K562 (cell line): ENCODE measurements around the gene NEURL1B. TPM values are rescaled to one million over a fixed set of nuclear protein-coding genes. Genes with fewer than 3 reads are reported as not detected.

ENCODE experiments used
- ATAC-seq: fragments of 200-7000 bp; cut with Tn5 transposase; 3 replicates; pipeline ENCODE4 v1.9.1; 2020; ENCODE audit warnings: moderate library complexity
- BruUV-seq: library from RNA; stranded (reverse); fragments of 400-500 nt; replicated peaks from 2 replicates; lab custom pipeline; 2021; lab: Mats Ljungman, UMichigan
- CTCF ChIA-PET: fragments of 300-600 bp; formaldehyde crosslinking; extraction: SDS; loops from one replicate; lab custom pipeline; 2021; ENCODE audit warnings: low intra/inter-chr PET ratio; lab: Yijun Ruan, JAX
- POLR2A ChIA-PET: fragments of 300-600, 350-650 bp; sonication (Branson Sonifier 250); formaldehyde crosslinking; extraction: SDS; loops from one replicate; lab custom pipeline; 2021; ENCODE audit warnings: antibody characterized with exemption, inconsistent platforms; lab: Yijun Ruan, JAX
- DNase-seq, 4 experiments: peaks; one replicate each; pipeline versions ENCODE4 v3.0.0 to v3.0.0-alpha.2; 2011 to 2018; ENCODE audit warnings: low spot score in 3 of 4, mixed read lengths in 3 of 4; ENCODE audit errors: extremely low read depth in 1 of 4
- FAIRE-seq: peaks from 2 replicates; lab custom pipeline; 2011; peaks lifted over from hg19 to GRCh38; lab: Jason Lieb, UNC
- H2AFZ ChIP-seq: 2 replicates; pipeline ENCODE4 v1.6.0; 2011; ENCODE audit warnings: low read depth, low read length, control low read depth, inconsistent platforms
- H3K27ac ChIP-seq: fragments of 200-600 bp; 3 replicates; pipeline ENCODE4 v1.8.0; 2011; ENCODE audit warnings: low read depth, mild to moderate bottlenecking, control low read depth, inconsistent platforms, low read length, moderate library complexity, mixed read lengths; ENCODE audit errors: extremely low read depth
- H3K27me3 ChIP-seq, 2 experiments: fragments of 300-600 bp in 1 of 2; 2 replicates in 1 of 2; 3 replicates in 1 of 2; pipeline versions ENCODE4 v1.6.0 to v1.8.0; 2011; ENCODE audit warnings: inconsistent platforms in 2 of 2, low read length in 2 of 2, mild to moderate bottlenecking in 1 of 2, mixed read lengths in 1 of 2, moderate library complexity in 1 of 2; ENCODE audit not compliant: control insufficient read depth in 2 of 2, insufficient read depth in 2 of 2
- H3K36me3 ChIP-seq: fragments of 300-600 bp; 3 replicates; pipeline ENCODE4 v1.8.0; 2011; ENCODE audit warnings: mild to moderate bottlenecking, low read length, inconsistent platforms; ENCODE audit not compliant: control insufficient read depth, insufficient read depth
- H3K4me1 ChIP-seq, 2 experiments: fragments of 200-600 bp in 1 of 2; replicated peaks in 1 of 2; 2 replicates in 1 of 2; 3 replicates in 1 of 2; pipeline versions ENCODE4 v1.5.1 to v1.8.0; 2011; ENCODE audit warnings: inconsistent platforms in 2 of 2, low read length in 2 of 2, mild to moderate bottlenecking in 1 of 2, mixed read lengths in 1 of 2, moderate library complexity in 1 of 2; ENCODE audit not compliant: control insufficient read depth in 2 of 2, insufficient read depth in 2 of 2
- H3K4me2 ChIP-seq: 2 replicates; pipeline ENCODE4 v1.6.1; 2011; ENCODE audit warnings: low read length, control low read depth, inconsistent platforms, mixed read lengths; ENCODE audit not compliant: insufficient read depth
- H3K4me3 ChIP-seq: fragments of 200-600 bp; sonication (generic), shearing (Covaris generic); 2 replicates; pipeline ENCODE4 v1.5.1; 2016; ENCODE audit warnings: control low read depth, inconsistent platforms
- H3K79me2 ChIP-seq: fragments of 200-600 bp; 3 replicates; pipeline ENCODE4 v1.8.0; 2011; ENCODE audit warnings: low read length, inconsistent platforms; ENCODE audit not compliant: control insufficient read depth, insufficient read depth
- H3K9ac ChIP-seq, 2 experiments: 2 replicates each; pipeline versions ENCODE4 v1.6.0 to v1.6.1; 2011; ENCODE audit warnings: low read depth in 2 of 2, low read length in 2 of 2, control low read depth in 1 of 2, inconsistent platforms in 1 of 2, mild to moderate bottlenecking in 1 of 2, mixed read lengths in 1 of 2; ENCODE audit not compliant: insufficient read depth in 1 of 2
- H3K9me1 ChIP-seq: one replicate; pipeline ENCODE4 v1.6.0; 2011; ENCODE audit warnings: inconsistent platforms, mild to moderate bottlenecking, low read length, moderate library complexity; ENCODE audit not compliant: control insufficient read depth, insufficient read depth
- H3K9me3 ChIP-seq: replicated peaks from 2 replicates; pipeline ENCODE4 v1.5.1; 2011; ENCODE audit warnings: low read depth, low read length, inconsistent platforms; ENCODE audit not compliant: control insufficient read depth, insufficient read depth
- H4K20me1 ChIP-seq: replicated peaks from 2 replicates; pipeline ENCODE4 v1.6.1; 2011; ENCODE audit warnings: low read length, inconsistent platforms, mixed read lengths; ENCODE audit not compliant: control insufficient read depth, insufficient read depth
- C11orf30 ChIP-seq: fragments of 450-650 bp; IDR thresholded peaks from 2 replicates; pipeline ENCODE4 v1.6.1; 2016; ENCODE audit warnings: low read depth, mild to moderate bottlenecking
- CBX3 ChIP-seq, 2 experiments: IDR thresholded peaks; 1 replicate in 1 of 2; 2 replicates in 1 of 2; pipeline ENCODE4 v1.6.1; 2012; ENCODE audit warnings: inconsistent platforms in 2 of 2, low read length in 2 of 2, borderline replicate concordance in 1 of 2, control low read depth in 1 of 2
- CTCFL ChIP-seq: IDR thresholded peaks from 2 replicates; pipeline ENCODE4 v1.6.1; 2011; ENCODE audit warnings: borderline replicate concordance, low read depth, mild to moderate bottlenecking, moderate library complexity, low read length; ENCODE audit not compliant: insufficient read depth, poor library complexity, severe bottlenecking
- HLTF ChIP-seq: fragments of 450-650 bp; IDR thresholded peaks from 2 replicates; pipeline ENCODE4 v1.6.1; 2016
- IRF2 ChIP-seq: sonication (generic); formaldehyde crosslinking; IDR thresholded peaks from 2 replicates; pipeline ENCODE4 v1.8.1; 2022; ENCODE audit warnings: mild to moderate bottlenecking, missing genetic modification reagents
- MTA3 ChIP-seq: fragments of 450-650 bp; formaldehyde crosslinking; IDR thresholded peaks from 2 replicates; pipeline ENCODE4 v1.6.1; 2017; ENCODE audit warnings: mild to moderate bottlenecking, borderline replicate concordance
- NR2C2 ChIP-seq, 2 experiments: fragments of 200-800 bp in 1 of 2; sonication (Bioruptor generic) in 1 of 2; sonication (generic) in 1 of 2; formaldehyde crosslinking in 1 of 2; IDR thresholded peaks; 2 replicates each; pipeline versions ENCODE4 v1.6.1 to v1.8.0; 2016 to 2022; ENCODE audit warnings: mild to moderate bottlenecking in 1 of 2, missing compliant biosample characterization in 1 of 2, missing genetic modification characterization in 1 of 2, missing genetic modification reagents in 1 of 2
- REST ChIP-seq, 2 experiments: fragments of 450-650 bp; formaldehyde crosslinking in 1 of 2; IDR thresholded peaks; 2 replicates each; pipeline versions ENCODE4 v1.4.0 to v1.6.1; 2014 to 2020; ENCODE audit warnings: mild to moderate bottlenecking in 2 of 2, borderline replicate concordance in 1 of 2, low read depth in 1 of 2
- SAFB2 ChIP-seq: fragments of 200-400 bp; formaldehyde crosslinking; IDR thresholded peaks from 2 replicates; pipeline ENCODE4 v1.6.1; 2018; ENCODE audit warnings: borderline replicate concordance, low read length, low read depth, moderate library complexity; ENCODE audit not compliant: severe bottlenecking
- SMAD2 ChIP-seq: fragments of 150-350 bp; IDR thresholded peaks from 2 replicates; pipeline ENCODE4 v1.6.1; 2014; ENCODE audit warnings: low read depth, mild to moderate bottlenecking, low read length
- ZNF316 ChIP-seq: fragments of 450-650 bp; IDR thresholded peaks from 2 replicates; pipeline ENCODE4 v1.6.1; 2016
- ZNF436 ChIP-seq: fragments of 250-450, 450-650 bp; sonication (Bioruptor Pico); formaldehyde crosslinking; IDR thresholded peaks from 2 replicates; pipeline ENCODE4 v1.7.0; 2020; ENCODE audit warnings: mild to moderate bottlenecking
- ZNF785 ChIP-seq: fragments of 250-450 bp; sonication (Bioruptor Pico); IDR thresholded peaks from 2 replicates; pipeline ENCODE4 v1.4.0; 2020; ENCODE audit warnings: mild to moderate bottlenecking
- WGBS: fragments of 100-300 bp; shearing (Covaris generic); methylation state at CpG from one replicate; pipeline ENCODE4 v1.1.6; 2016; ENCODE audit warnings: low coverage, mixed read lengths; ENCODE audit not compliant: insufficient coverage; ENCODE audit errors: missing lambda C conversion rate; 5-methylcytosine and 5-hydroxymethylcytosine counted together
- in situ Hi-C: fragments of 300-500 bp; cut with MboI; formaldehyde crosslinking; loops from 4 replicates; pipeline ENCODE4 v1.15.0; 2018; ENCODE audit warnings: inconsistent platforms, mixed read lengths
- intact Hi-C: fragments of 100-400 bp; cut with micrococcal nuclease; formaldehyde crosslinking; loops from 2 replicates; pipeline ENCODE4 v1.14.2; 2022
- polyA plus RNA-seq, 8 experiments: library from polyadenylated mRNA; depleted of rRNA in 4 of 8; stranded (reverse) in 5 of 8; unstranded in 3 of 8; fragments of >200 nt; fragmentation: Nextera tagmentation in 2 of 8; fragmentation: Illumina TruSeq in 1 of 8; extraction: Ambion mirVana in 2 of 8; extraction: Trizol in 1 of 8; gene quantifications; 2 replicates each; pipeline versions ENCODE4 v1.2.1 to v1.2.3, GENCODE V29; 2011 to 2014; ENCODE audit warnings: inconsistent platforms in 1 of 8, missing spikeins in 1 of 8
- total RNA-seq, 7 experiments: library from RNA; depleted of rRNA in 6 of 7; stranded (reverse); fragments of >200 nt in 6 of 7; fragmentation: Illumina TruSeq in 2 of 7; extraction: Trizol in 2 of 7; gene quantifications; 2 replicates each; pipeline versions ENCODE4 v1.2.1 to v1.2.3, GENCODE V29; 2011 to 2021; ENCODE audit warnings: low replicate concordance in 1 of 7

Gene NEURL1B
- total and polyA plus RNA-seq, 9 of the 15 experiments (the other 6 are each of a cell fraction or from before 2014, with no cell fraction given) = 0.04 TPM; not detected in 8

- Histone ChIP-seq H3K4me1 (peaks cover 0 to 6% of the 10 kb centered on the region in 2 experiments; a peak in 2 of 5 replicates), H3K9me3 (no peaks in the 10 kb centered on the region), H4K20me1 (0 out of 2 replicates have a peak, but pooled peaks cover 2% of the 10 kb centered on the region), H3K9ac (0 out of 4 replicates have a peak overlapping the region, but pooled peaks of 1 of the 2 experiments have one; percentile 4), H3K4me3 (no peak overlapping the region), H3K9me1 (no peaks in the 10 kb centered on the region), H3K79me2 (no peaks in the 10 kb centered on the region), H3K27me3 (peaks cover 20 to 44% of the 10 kb centered on the region in 2 experiments; a peak in 4 of 5 replicates), H3K36me3 (no peaks in the 10 kb centered on the region), H3K27ac (no peak overlapping the region), H2AFZ (no peak overlapping the region), H3K4me2 (no peak overlapping the region)
- intact Hi-C loops = no loop called here
- FAIRE-seq = no peak
- DNase-seq = no peak
- ChIA-PET POLR2A (interaction anchor here (0.6 to 1.5 kb wide), 2 partner anchors 42 to 44 kb away, joined by 4 read pairs; no protein-coding TSS in a partner anchor), CTCF (no interaction called here)
- 28% methylated on average over 5 of the region's 7 CpGs for WGBS
- ATAC-seq = no peak
- in situ Hi-C loops = no loop called here
- no TSS peak for BruUV-seq
- TF ChIP-seq CTCFL (no peak), ZNF436 (CRISPR knock-in tag) (no peak), MTA3 (no peak), HLTF (no peak), CBX3 (IDR thresholded peaks at IDR 0.05; ENCODE audit: borderline replicate concordance in 1 of 2, low read length in 2 of 2) (no peak), ZNF785 (CRISPR knock-in tag) (no peak), REST (IDR thresholded peaks at IDR 0.05; ENCODE audit: borderline replicate concordance) (no peak), REST (CRISPR knock-in tag; IDR thresholded peaks at IDR 0.05; ENCODE audit: low read depth) (no peak), NR2C2 (CRISPR knock-in tag; IDR thresholded peaks at IDR 0.05) (no peak), NR2C2 (tag; IDR thresholded peaks at IDR 0.05) (no peak), ZNF316 (no peak), SMAD2 (no peak), SAFB2 (no peak), C11orf30 (no peak), IRF2 (CRISPR knock-in tag) (no peak)
Observed at GRCh38 chr5:172727551-172727950, 86.5 kb downstream of the NEURL1B start.
